HCT116 (cell line): ENCODE measurements around the gene MED26.

Experiments
- CBX3 ChIP-seq: IDR thresholded peaks from 2 replicates; pipeline ENCODE4 v1.6.1; 2012; ENCODE audit warnings: low read depth
- CTCF ChIP-seq, 3 experiments: fragments of 200-600 bp in 1 of 3; sonication (generic) in 1 of 3; IDR thresholded peaks in 2 of 3; conservative IDR thresholded peaks in 1 of 3; 2 replicates each; pipeline ENCODE4 v1.5.1; 2012 to 2017; ENCODE audit warnings: low read depth in 2 of 3, low read length in 2 of 3, antibody characterized with exemption in 1 of 3, borderline replicate concordance in 1 of 3, control low read depth in 1 of 3, mild to moderate bottlenecking in 1 of 3, mixed read lengths in 1 of 3, mixed run types in 1 of 3, moderate library complexity in 1 of 3; ENCODE audit not compliant: insufficient read depth in 1 of 3
- EZH2 ChIP-seq: fragments of 200-600 bp; sonication (generic); IDR thresholded peaks from 2 replicates; pipeline ENCODE4 v1.6.1; 2017; ENCODE audit warnings: antibody characterized with exemption, mixed run types
- POLR2A ChIP-seq: IDR thresholded peaks from 2 replicates; pipeline ENCODE4 v1.7.0; 2011; ENCODE audit warnings: borderline replicate concordance; ENCODE audit not compliant: insufficient read depth, insufficient read length; ENCODE audit errors: extremely low read depth

DNA sequence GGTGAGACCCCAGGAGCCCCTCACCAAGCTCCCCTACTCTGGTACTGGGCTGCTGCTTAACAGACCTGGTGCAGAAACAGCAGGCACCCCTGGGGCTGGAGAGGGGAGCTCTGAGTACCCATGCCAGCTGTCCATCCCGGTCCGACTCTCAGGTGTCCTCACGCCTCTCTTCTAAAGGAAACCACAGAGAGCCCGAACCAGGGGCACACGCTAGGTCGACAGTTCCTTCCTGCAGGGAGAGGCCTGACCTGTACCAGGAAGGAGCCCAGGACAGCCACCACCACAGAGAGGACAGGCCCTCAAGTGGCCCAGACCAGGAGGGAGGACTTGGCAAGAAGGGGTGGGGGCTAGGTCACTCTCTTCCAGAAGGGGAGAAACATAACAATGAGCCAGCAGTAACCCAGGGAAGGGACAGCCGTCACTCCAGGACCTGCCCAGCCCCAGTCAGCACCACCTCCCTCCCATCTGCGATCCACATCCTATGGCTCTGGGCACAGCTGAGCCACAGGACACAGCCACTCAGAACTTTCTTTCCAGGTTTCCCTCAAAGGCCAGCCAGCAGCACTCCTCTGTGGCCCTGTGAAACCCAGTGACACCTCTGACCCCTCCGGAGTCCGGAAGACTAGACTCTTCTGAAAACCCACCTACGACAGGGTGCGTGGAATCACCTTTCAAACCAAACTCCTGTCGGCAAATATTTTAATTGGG, 42.8 kb downstream of the MED26 start:
- TF ChIP-seq CTCF (IDR thresholded peaks at IDR 0.05 in 2 of 3, conservative IDR thresholded peaks at IDR 0.05 in 1 of 3; ENCODE audit: borderline replicate concordance in 1 of 3, insufficient read depth in 1 of 3, low read depth in 2 of 3, low read length in 2 of 3) (no peak), EZH2 (no peak), CBX3 (no peak), POLR2A (no peak)
